Measurements from ENCODE around the gene CNN2. TPM values are rescaled to one million over a fixed set of nuclear protein-coding genes. Genes with fewer than 3 reads are reported as not detected.

Gene CNN2
- total RNA-seq, 2 donors from 2014 or later, result 426 to 469 TPM

GRCh38 chr19:979318-979741 is 47.1 kb upstream of the CNN2 start:
- no peaks in the 10 kb centered on the region for H3K36me3 ChIP-seq (ENCODE audit: control insufficient read depth, insufficient read depth, low read length)
- H3K27ac ChIP-seq (ENCODE audit: low read depth, low read length), result no peak overlapping the region
- Mint-ChIP-seq H3K36me3 (ENCODE audit: low read depth) (no peaks in the 10 kb centered on the region), H3K27me3 (ENCODE audit: insufficient read depth) (no peaks in the 10 kb centered on the region), H3K9me3 (no peaks in the 10 kb centered on the region), H3K27ac (no peak overlapping the region), H3K4me3 (no peak overlapping the region), H3K4me1 (peaks cover 6% of the 10 kb centered on the region)
- H3K4me3 ChIP-seq (ENCODE audit: low read length), result no peak overlapping the region
- no peak for TF ChIP-seq CTCF (conservative IDR thresholded peaks at IDR 0.05)
- no peaks in the 10 kb centered on the region for H3K9me3 ChIP-seq (ENCODE audit: control insufficient read depth, low read length)
- 92 to 95% methylated on average over 14 to 17 of the region's 19 CpGs for WGBS, 2 experiments (ENCODE audit: insufficient coverage in 1 of 2, insufficient read length in 1 of 2)
- H3K4me1 ChIP-seq (ENCODE audit: control insufficient read depth, insufficient read depth, low read length), result peaks cover 7% of the 10 kb centered on the region
- no peak for DNase-seq
- H3K27me3 ChIP-seq (ENCODE audit: control insufficient read depth, insufficient read depth, low read length, poor library complexity, severe bottlenecking), result no peaks in the 10 kb centered on the region
- H3K9ac ChIP-seq (ENCODE audit: extremely low read depth, low read length, poor library complexity, severe bottlenecking), result no peak overlapping the region

- peaks cover 7% of the 10 kb centered on the region for H3K4me1 ChIP-seq (ENCODE audit: control insufficient read depth, insufficient read depth, low read length)
- H3K9me3 Mint-ChIP-seq, result no peaks in the 10 kb centered on the region
- peak overlapping the region; percentile 37 for H3K4me3 Mint-ChIP-seq
- peak overlapping the region; percentile 86 for H3K27ac Mint-ChIP-seq
- no peaks in the 10 kb centered on the region for H3K27me3 Mint-ChIP-seq (ENCODE audit: insufficient read depth)
- TF ChIP-seq CTCF (conservative IDR thresholded peaks at IDR 0.05), result no peak
- H3K27ac ChIP-seq (ENCODE audit: low read depth, low read length), result peak overlapping the region; percentile 36
- no peak overlapping the region for H3K4me3 ChIP-seq (ENCODE audit: low read length)
- DNase-seq, result peak; percentile 91
- peak overlapping the region; percentile 18 for H3K9ac ChIP-seq (ENCODE audit: extremely low read depth, low read length, poor library complexity, severe bottlenecking)
- no peaks in the 10 kb centered on the region for H3K36me3 Mint-ChIP-seq (ENCODE audit: low read depth)
- H3K27me3 ChIP-seq (ENCODE audit: control insufficient read depth, insufficient read depth, low read length, poor library complexity, severe bottlenecking), result no peaks in the 10 kb centered on the region
- WGBS, 2 experiments (ENCODE audit: insufficient coverage in 1 of 2, insufficient read length in 1 of 2), result 61 to 69% methylated on average over 15 to 31 of the region's 32 CpGs
- H3K4me1 Mint-ChIP-seq, result peaks cover 11% of the 10 kb centered on the region
- no peaks in the 10 kb centered on the region for H3K9me3 ChIP-seq (ENCODE audit: control insufficient read depth, low read length)
- no peaks in the 10 kb centered on the region for H3K36me3 ChIP-seq (ENCODE audit: control insufficient read depth, insufficient read depth, low read length)
These were observed 46.0 kb upstream of the CNN2 start for GRCh38 chr19:980133-980998.

GRCh38 chr19:982567-983170 is 43.7 kb upstream of the CNN2 start:
- H3K9ac ChIP-seq (ENCODE audit: extremely low read depth, low read length, poor library complexity, severe bottlenecking), result no peak overlapping the region
- peak; percentile 96 for TF ChIP-seq CTCF (conservative IDR thresholded peaks at IDR 0.05)
- H3K4me1 Mint-ChIP-seq, result peaks cover 11% of the 10 kb centered on the region
- H3K27me3 ChIP-seq (ENCODE audit: control insufficient read depth, insufficient read depth, low read length, poor library complexity, severe bottlenecking), result no peaks in the 10 kb centered on the region
- H3K36me3 Mint-ChIP-seq (ENCODE audit: low read depth), result peaks cover 11% of the 10 kb centered on the region
- H3K4me1 ChIP-seq (ENCODE audit: control insufficient read depth, insufficient read depth, low read length), result peaks cover 7% of the 10 kb centered on the region
- peaks cover 13% of the 10 kb centered on the region for H3K36me3 ChIP-seq (ENCODE audit: control insufficient read depth, insufficient read depth, low read length)
- no peak overlapping the region for H3K4me3 Mint-ChIP-seq
- H3K27ac Mint-ChIP-seq, result no peak overlapping the region
- H3K4me3 ChIP-seq (ENCODE audit: low read length), result no peak overlapping the region
- no peaks in the 10 kb centered on the region for H3K9me3 Mint-ChIP-seq
- H3K27me3 Mint-ChIP-seq (ENCODE audit: insufficient read depth), result no peaks in the 10 kb centered on the region
- H3K27ac ChIP-seq (ENCODE audit: low read depth, low read length), result no peak overlapping the region
- 9 to 12% methylated on average over 31 to 46 of the region's 46 CpGs for WGBS, 2 experiments (ENCODE audit: insufficient coverage in 1 of 2, insufficient read length in 1 of 2)
- no peaks in the 10 kb centered on the region for H3K9me3 ChIP-seq (ENCODE audit: control insufficient read depth, low read length)
- peak; percentile 93 for DNase-seq
